GM21737 (cell line): ENCODE results near the gene IFIT2.
A peak's percentile ranks its signal among the peaks of the same experiment; 100 is the strongest.

Experiments used
- ATAC-seq: cut with Tn5 transposase; IDR thresholded peaks from one replicate; pipeline ENCODE4 v1.9.1; 2021; ENCODE audit warnings: mild to moderate bottlenecking, moderate library complexity; ENCODE audit not compliant: unreplicated experiment

Gene IFIT2

GRCh38 chr10:89337484-89337883 lies 35.6 kb downstream of the IFIT2 start:
- no peak for ATAC-seq

GRCh38 chr10:89338713-89339112 lies 36.9 kb downstream of the IFIT2 start:
- no peak for ATAC-seq

- ATAC-seq: no peak
These were observed 38.0 kb downstream of the IFIT2 start for GRCh38 chr10:89339875-89340274.

- no peak for ATAC-seq
These were observed 39.8 kb downstream of the IFIT2 start for GRCh38 chr10:89341649-89342048.

DNA sequence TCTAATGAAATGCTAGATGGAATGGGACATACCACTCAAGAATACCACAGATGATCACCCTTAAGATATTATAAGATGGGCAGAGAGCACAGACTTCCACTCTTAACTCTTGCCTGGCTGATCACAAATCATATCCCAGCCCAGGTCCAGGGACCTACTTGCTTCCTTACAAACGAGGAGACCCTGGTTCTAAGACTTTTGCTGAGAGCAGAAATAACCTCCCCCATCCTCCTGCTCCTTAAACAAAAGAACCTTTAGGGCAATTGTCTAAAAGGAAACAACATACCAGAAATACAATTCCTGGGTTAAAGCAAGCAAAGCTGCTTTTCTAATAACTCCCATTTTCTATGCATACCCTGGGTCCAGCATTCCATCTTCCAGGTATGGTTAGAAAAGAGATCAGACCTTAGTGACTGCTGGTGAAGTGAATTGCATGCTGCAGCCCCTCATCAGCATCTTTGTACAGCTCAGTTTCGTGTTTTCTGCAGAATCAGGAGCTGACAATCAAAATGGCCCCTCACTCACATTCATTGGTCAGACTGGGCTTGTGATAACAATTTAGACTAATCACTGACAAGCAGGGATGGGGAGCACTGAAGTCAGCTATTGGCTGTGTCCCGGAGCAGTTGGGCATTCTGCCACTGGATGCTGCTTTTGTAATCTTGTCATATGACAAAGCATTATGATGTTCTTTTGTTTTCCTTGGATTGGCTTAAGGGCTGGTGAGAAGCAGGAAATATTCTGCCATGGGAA lies 40.5 kb downstream of the IFIT2 start:
- no peak for ATAC-seq

GRCh38 chr10:89343089-89343767 lies 41.4 kb downstream of the IFIT2 start:
- ATAC-seq: no peak

DNA sequence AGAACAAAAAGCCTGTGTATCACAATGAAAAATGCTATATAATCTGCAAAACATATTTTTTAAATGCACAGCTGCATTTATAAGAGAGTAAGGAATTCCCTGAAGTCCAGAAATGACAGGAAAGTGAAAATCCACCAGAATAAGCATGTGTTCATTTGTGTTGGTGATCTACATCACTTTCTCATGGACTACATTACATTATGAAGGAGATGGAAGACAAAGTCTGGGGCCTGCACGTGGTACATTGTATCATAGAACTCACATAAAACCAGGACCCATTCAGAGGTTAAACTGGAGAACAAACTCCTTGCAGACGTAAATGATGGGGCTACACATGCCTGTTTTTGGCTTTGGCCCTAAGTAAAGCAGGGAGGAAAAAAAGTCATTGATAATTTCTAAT lies 42.3 kb downstream of the IFIT2 start:
- no peak for ATAC-seq

DNA sequence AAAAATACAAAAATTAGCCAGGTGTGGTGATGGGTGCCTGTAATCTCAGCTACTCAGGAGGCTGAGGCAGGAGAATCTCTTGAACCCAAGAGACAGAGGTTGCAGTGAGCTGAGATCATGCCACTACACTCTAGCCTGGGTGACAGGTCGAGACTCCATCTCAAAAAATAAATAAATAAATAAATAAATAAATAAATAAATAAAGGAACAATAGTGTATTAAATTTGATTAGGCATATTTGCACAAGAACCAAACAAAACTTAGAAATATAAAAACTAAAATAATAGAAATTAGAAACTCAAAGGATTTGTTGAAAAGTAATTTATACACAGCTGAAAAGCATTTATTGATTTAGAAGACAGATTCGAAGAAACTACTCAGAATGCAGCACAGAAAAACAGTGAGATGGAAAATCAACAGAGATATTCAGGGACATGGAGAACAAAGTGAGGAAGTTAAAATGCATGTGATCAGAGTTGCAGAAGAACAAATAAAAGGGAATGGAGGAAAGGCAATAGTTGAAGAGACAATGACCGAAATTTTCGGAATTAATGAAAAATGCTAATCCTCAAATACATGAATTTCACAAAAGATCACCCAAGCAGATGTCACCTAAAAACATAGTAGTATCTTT lies 43.6 kb downstream of the IFIT2 start:
- no peak for ATAC-seq

DNA sequence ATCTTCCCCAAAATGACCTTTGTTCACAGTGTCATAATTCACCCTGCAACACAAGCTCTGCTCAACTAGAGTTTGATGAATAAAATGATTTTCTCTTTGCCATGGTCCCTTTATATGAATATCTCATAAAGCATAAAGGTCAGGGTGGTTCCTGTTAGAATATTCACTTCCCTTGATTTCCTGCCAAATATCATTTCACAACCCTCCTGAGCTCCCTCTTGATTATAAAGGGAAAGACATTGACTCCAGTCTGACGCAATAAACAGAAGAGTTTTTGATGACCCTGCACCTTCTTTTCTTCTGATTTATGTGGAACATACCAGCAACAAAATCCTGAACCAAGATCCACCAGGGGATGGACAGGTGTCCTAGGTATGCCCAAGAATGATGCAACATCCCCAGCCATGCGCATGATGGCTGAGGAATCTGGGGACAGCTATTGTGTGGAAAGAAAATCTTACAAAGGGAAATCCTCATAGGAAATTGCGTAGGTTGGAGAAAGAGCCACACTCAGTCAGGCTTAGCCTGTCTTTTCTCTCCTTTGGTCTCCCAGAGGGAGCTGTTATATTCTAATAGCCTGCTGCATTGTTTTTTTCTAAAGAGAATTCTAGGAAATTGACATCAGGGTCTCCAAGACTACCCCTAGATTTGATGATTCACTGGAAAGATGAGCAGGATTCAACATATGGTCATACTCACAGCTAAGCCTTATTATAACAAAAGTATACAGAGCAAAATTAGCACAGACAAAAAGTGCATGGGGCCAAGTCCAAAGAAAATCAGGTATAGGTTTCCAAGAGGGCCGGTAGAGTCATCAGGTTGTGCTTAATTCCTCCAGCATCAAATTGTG lies 44.8 kb downstream of the IFIT2 start:
- no peak for ATAC-seq

DNA sequence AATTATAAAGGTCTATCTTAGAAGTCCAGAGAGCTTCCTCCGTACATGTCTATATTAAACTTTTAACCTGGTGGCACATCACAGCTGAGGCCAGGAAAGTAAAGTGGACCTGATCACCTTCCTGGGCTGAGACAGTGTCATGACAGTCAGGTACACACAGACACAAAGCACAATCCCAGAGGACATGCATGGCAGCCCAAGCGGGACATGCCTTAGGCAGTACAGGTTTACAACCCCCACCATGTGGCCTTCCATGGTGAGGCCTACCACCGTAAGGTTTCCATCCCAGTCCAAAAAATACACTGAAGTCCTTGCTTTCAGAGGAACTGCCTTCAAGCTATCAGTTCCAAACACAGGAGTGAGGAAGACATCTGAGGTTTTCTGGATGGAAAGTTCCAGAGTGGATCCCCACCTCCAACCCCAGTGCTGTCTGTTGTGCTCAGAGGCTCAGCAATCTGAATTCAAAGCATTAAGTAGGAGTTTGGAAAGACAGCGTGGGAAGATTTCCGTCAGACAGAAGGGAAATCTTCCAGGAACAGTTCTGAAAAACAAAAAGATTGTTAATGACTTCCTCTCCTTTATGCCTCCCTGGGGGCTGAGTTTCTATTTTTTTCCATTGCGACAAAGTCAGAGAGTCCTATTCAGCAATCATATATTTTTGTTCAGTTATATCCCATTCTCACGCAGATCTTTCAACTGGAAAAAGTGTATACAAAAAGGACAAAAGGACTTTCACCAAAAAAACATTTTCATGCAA lies 46.0 kb downstream of the IFIT2 start:
- no peak for ATAC-seq

GRCh38 chr10:89348481-89348880 lies 46.6 kb downstream of the IFIT2 start:
- no peak for ATAC-seq

DNA sequence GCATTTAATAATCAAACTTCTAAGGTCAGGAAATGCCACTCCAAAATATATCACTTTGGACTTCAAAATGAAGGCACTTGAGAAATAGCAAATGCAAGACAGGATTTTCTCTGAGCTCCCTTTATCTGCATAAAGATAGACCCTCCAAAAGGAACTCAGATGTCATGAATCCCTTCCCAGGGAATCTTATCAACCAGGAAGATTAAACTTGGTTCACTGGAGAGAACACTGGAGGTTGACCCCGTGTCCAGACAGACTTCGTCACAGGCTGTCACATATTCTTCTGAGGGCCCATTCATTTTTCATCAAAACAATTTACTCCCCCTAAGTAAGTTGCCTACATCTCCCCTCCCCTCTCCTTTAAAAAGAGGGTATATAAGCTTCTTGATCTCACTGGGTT lies 47.1 kb downstream of the IFIT2 start:
- ATAC-seq: no peak

DNA sequence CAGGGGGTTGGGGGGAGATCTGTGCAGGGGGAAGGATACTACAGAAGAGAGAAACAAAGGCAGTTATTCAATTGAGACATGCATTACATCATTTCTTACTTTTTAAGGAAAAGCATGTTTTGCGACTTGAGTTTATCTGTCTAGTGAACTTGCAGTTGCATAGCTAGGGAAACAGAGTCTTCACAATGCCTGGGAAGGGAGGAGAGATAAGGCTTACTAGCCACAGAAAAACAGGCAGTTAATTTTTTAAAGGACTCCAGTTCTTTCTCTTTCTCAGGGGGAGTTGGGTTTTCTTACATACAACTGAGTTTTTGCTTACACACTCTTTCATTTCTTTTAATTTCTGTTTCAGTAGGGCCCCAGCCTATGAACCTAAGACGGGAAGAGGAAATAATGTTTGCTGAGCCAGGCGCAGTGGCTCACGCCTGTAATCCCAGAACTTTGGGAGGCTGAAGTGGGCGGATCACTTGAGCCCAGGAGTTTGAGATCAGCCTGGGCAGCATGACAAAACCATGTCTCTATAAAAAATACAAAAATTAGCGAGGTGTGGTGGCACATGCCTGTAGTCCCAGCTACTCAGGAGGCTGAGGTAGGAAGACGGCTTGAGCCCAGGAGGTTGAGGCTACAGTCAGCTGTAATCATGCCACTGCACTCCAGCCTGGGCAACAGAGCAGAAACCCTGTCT lies 48.9 kb downstream of the IFIT2 start:
- ATAC-seq: peak; percentile 37

- ATAC-seq: peak; percentile 76
These were observed 49.5 kb downstream of the IFIT2 start for GRCh38 chr10:89351412-89351779.

GRCh38 chr10:89351780-89352597 lies 50.1 kb downstream of the IFIT2 start:
- ATAC-seq: no peak

DNA sequence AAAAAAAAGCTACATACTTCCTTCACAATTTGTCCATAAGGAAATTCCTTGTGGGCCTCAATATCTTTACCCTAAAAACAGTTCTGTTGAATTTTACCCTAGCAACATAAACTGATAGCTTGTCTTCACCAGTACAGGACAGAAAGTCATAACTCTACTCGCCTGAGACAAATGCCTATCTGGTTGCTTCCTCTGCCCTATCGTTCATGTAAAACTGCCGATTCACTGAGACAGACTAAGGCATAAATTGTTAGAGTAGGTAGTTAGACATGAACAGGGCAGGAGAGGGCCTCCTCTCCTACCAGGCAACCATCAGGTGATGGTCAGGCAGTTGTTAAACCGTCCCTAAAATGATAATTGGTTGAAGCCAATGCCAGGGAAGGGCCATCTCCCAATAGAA lies 51.0 kb downstream of the IFIT2 start:
- no peak for ATAC-seq

DNA sequence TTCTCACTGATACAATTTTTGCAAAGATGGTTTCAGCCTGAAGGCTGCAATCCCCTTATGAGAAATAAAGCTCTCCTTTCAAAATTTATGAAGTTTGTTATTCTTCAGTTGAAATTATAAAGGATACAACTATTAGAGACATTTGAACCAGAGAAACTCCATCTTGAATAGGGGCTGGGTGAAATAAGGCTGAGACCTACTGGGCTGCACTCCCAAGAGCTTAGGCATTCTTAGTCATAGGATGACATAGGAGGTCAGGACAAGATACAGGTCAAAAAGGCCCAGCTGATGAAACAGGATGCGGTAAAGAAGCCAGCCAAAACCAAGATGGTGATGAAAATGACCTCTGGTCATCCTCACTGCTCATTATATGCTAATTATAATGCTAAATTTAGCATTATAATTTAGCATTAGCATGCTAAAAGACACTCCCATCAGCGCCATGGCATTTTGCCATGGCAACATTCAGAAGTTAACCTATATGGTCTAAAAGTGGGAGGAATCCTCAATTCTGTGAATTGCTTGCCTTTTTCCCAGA lies 53.6 kb downstream of the IFIT2 start:
- no peak for ATAC-seq

GRCh38 chr10:89357096-89357495 lies 55.2 kb downstream of the IFIT2 start:
- ATAC-seq: no peak

GRCh38 chr10:89357975-89358374 lies 56.1 kb downstream of the IFIT2 start:
- no peak for ATAC-seq
